ENCODE data around the gene ZNF654. TPM values are rescaled to one million over a fixed set of nuclear protein-coding genes. Genes with fewer than 3 reads are reported as not detected.

The ZNF654 gene
- total RNA-seq: 4.7 and 9.6 TPM in 2 replicates

DNA sequence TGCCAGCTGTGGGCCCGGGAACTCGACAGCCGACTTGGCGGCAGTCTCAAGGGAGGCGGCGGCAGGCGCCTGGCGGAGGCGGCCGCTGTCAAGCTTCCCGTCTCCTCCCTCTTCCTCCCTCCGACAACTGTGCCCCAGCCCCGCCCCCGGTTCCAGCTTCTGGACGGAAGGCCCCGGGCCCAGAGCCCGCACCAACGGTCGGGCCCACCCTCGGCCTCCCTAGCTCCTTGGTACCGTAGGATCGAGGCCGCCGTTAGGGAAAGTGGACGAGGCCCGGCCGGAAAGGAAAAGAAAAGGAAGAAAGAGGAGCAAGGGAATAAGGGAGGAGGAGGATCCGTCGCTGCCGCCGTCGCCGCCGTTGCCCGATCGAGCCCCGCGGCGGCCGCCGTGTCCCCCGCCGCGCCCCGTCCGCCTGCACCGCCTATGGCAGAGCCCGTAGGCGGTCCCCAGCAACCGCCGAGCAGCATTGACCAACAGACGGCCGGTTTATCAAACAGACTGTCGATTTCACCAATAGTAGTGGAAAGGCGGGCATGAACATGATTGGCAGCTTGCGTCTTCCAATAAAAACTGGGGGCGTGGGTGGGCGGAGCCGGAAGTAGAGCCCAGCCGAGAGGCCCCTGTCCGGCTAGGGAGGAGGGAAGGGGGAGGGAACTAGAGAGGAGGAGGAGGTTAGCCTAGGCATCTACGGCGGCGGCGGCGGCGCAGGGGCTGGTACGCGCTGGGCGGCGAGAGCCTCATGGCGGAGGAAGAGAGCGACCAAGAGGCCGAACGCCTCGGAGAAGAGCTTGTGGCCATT is at the start of gene ZNF654, which contains the start of gene CGGBP1:
Gene ZNF654, plus strand, starts transcription at position 675 of the 799 bp plus-strand sequence. Its CDS starts 65 bp downstream, at position 740.
Gene CGGBP1, minus strand, starts transcription at position 425 of the 799 bp plus-strand sequence. CDS start 3,029 bp downstream, outside the sequence.

DNA sequence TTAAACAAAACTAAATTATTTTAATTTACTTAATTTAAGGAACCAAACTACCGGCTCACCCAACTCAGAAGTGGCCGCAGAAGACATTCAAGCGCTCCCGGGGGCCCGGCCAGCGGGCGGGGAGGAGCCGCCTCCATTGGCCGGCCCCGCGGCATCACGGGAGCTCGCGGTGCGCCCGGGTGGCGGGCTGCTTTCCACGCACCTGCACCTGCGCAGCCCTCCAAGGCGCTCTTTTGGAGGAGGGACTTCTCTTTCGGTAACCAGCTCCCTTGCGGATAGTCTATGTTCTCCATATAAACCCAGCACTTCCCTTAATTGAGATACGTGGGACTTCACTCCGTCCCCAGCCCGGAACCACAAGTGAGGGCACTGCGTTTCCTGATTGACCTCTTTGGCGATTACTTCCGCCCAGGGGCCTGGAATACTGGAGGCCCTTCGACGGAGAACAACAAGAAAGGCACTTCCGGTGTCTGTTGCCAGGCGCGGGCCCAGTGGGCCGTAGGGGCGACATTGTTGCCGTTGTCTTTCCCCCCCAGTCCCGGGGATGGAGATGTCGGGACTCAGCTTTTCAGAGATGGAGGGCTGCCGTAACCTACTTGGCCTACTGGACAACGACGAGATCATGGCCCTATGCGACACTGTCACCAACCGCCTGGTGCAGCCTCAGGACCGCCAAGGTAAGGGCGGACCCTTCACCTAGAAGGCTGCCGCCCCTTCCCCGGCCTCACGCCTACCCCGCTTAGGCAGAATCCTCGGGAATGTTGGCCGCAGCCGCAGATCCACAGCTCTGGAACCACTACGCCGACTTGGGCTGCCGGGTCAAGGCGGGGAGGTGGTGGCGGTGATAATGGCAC is 90.7 kb downstream of the ZNF654 start, which contains the start of gene C3orf38:
Gene C3orf38, plus strand, starts transcription at position 451 of the 854 bp plus-strand sequence. Its CDS starts 94 bp downstream, at position 545.

Other genes with a start within 250 kb of the ZNF654 start
- gene CGGBP1, start 250 bp upstream of the ZNF654 start, total RNA-seq: 29.9 and 31.5 TPM in 2 replicates
- gene C3orf38, start 90.7 kb downstream of the ZNF654 start, total RNA-seq: 17.3 and 18.0 TPM in 2 replicates